ENCODE data around the gene TCP1. TPM values are rescaled to one million over a fixed set of nuclear protein-coding genes. Genes with fewer than 3 reads are reported as not detected.

Gene TCP1
- total and polyA plus RNA-seq, 9 of the 15 experiments (the other 6 are each of a cell fraction or from before 2014, with no cell fraction given), result 331 to 801 (median 645) TPM

DNA sequence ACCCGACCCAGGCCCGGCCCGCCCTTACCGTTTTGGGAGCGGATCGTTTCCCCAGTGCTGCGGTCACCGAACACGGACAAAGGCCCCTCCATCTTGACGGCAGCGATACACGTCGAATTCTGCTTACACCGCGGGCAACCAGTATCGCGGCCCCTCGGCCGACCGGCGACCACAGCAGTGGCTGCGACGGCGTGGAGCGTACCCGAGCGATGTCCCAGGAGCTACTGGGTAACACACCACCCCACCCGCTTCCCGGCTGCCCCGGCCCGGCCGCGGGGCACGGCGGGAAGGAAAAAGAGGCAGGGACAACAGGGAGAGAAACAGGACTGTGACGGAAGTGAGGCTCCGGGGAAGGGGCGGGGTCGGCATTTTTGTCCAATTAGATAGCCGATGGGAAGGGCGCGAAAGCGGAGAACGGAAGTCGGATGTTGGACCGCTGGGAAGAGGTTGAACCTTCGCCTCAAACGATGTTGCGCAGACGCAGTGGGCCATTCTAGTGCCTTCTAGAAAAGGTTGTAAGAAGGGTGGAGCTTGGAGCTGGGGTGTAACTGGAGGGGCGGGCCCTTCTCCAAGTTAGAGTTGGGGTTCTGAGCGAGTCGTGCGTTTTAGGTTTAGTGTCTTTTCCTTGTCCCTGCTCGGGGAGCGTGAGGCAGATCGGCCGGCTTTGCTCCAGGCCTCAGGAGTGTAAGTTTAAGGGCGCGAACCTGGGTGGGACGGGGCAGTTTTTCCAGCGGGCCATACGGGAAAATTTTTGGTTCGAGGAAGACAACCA, at the start of gene TCP1 (continued):
- TF ChIP-seq, protein P1, sequence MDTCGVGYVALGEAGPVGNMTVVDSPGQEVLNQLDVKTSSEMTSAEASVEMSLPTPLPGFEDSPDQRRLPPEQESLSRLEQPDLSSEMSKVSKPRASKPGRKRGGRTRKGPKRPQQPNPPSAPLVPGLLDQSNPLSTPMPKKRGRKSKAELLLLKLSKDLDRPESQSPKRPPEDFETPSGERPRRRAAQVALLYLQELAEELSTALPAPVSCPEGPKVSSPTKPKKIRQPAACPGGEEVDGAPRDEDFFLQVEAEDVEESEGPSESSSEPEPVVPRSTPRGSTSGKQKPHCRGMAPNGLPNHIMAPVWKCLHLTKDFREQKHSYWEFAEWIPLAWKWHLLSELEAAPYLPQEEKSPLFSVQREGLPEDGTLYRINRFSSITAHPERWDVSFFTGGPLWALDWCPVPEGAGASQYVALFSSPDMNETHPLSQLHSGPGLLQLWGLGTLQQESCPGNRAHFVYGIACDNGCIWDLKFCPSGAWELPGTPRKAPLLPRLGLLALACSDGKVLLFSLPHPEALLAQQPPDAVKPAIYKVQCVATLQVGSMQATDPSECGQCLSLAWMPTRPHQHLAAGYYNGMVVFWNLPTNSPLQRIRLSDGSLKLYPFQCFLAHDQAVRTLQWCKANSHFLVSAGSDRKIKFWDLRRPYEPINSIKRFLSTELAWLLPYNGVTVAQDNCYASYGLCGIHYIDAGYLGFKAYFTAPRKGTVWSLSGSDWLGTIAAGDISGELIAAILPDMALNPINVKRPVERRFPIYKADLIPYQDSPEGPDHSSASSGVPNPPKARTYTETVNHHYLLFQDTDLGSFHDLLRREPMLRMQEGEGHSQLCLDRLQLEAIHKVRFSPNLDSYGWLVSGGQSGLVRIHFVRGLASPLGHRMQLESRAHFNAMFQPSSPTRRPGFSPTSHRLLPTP (IDR thresholded peaks at IDR 0.05; ENCODE audit: borderline replicate concordance, extremely low read depth, insufficient read length), result no peak
- no peak for TF ChIP-seq EZH2 (IDR thresholded peaks at IDR 0.05; ENCODE audit: borderline replicate concordance, low read depth, low read length)
- TF ChIP-seq ZNF224 (CRISPR knock-in tag; IDR thresholded peaks at IDR 0.05), result 0 out of 2 replicates have a peak, but pooled peaks have one; percentile 35
- TF ChIP-seq ZNF217 (CRISPR knock-in tag; IDR thresholded peaks at IDR 0.05), result no peak
- TF ChIP-seq CAMTA2 (CRISPR knock-in tag; conservative IDR thresholded peaks at IDR 0.05), result 0 out of 2 replicates have a peak, but pooled peaks have one; percentile 48
- TF ChIP-seq, protein P2, sequence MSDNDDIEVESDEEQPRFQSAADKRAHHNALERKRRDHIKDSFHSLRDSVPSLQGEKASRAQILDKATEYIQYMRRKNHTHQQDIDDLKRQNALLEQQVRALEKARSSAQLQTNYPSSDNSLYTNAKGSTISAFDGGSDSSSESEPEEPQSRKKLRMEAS (CRISPR knock-in tag; IDR thresholded peaks at IDR 0.05), result peak; percentile 39; the same call in 1 of the 2 replicates
- peak; percentile 81; the same call in 1 of the 2 replicates for TF ChIP-seq SRSF1 (IDR thresholded peaks at IDR 0.05; ENCODE audit: low read depth, low read length)
- TF ChIP-seq, protein P3, sequence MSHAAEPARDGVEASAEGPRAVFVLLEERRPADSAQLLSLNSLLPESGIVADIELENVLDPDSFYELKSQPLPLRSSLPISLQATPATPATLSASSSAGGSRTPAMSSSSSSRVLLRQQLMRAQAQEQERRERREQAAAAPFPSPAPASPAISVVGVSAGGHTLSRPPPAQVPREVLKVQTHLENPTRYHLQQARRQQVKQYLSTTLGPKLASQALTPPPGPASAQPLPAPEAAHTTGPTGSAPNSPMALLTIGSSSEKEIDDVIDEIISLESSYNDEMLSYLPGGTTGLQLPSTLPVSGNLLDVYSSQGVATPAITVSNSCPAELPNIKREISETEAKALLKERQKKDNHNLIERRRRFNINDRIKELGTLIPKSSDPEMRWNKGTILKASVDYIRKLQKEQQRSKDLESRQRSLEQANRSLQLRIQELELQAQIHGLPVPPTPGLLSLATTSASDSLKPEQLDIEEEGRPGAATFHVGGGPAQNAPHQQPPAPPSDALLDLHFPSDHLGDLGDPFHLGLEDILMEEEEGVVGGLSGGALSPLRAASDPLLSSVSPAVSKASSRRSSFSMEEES (CRISPR knock-in tag; IDR thresholded peaks at IDR 0.05), result peak; percentile 20; the same call in 1 of the 2 replicates
- 0 out of 2 replicates have a peak, but pooled peaks have one; percentile 55 for TF ChIP-seq ZNF436 (CRISPR knock-in tag; IDR thresholded peaks at IDR 0.05)
- no peak; the same call in 1 of the 2 replicates for TF ChIP-seq POLR2AphosphoS2 (IDR thresholded peaks at IDR 0.05; ENCODE audit: low read length)
- peak; percentile 33 for TF ChIP-seq HMGN3 (IDR thresholded peaks at IDR 0.05; ENCODE audit: borderline replicate concordance, extremely low read depth, insufficient read length, low read depth, low read length)
- no peak for TF ChIP-seq MED1 (CRISPR knock-in tag; IDR thresholded peaks at IDR 0.05; ENCODE audit: borderline replicate concordance)
- TF ChIP-seq ZBTB8A (IDR thresholded peaks at IDR 0.05; ENCODE audit: partially characterized antibody), result no peak
- no peak for TF ChIP-seq PRMT5 (CRISPR knock-in tag; IDR thresholded peaks at IDR 0.05)
- no peak for TF ChIP-seq TSC22D4 (tag; IDR thresholded peaks at IDR 0.05)
- TF ChIP-seq, protein P4, sequence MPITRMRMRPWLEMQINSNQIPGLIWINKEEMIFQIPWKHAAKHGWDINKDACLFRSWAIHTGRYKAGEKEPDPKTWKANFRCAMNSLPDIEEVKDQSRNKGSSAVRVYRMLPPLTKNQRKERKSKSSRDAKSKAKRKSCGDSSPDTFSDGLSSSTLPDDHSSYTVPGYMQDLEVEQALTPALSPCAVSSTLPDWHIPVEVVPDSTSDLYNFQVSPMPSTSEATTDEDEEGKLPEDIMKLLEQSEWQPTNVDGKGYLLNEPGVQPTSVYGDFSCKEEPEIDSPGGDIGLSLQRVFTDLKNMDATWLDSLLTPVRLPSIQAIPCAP (CRISPR knock-in tag; IDR thresholded peaks at IDR 0.05; ENCODE audit: borderline replicate concordance), result no peak
- peak; percentile 95 for TF ChIP-seq RBBP5 (IDR thresholded peaks at IDR 0.05; ENCODE audit: borderline replicate concordance, insufficient read depth, low read length, poor library complexity, severe bottlenecking)
- no peak for TF ChIP-seq MAFF (IDR thresholded peaks at IDR 0.05; ENCODE audit: low read length)
- no peak for TF ChIP-seq U2AF2 (optimal IDR thresholded peaks at IDR 0.05; ENCODE audit: low read depth, low read length)
- peak; percentile 93 for TF ChIP-seq PHTF2 (CRISPR knock-in tag; IDR thresholded peaks at IDR 0.05)
- no peak for TF ChIP-seq RAD51 (IDR thresholded peaks at IDR 0.05; ENCODE audit: borderline replicate concordance, low read depth)
- no peak for TF ChIP-seq CBFA2T3 (IDR thresholded peaks at IDR 0.05)
- TF ChIP-seq RBM14 (IDR thresholded peaks at IDR 0.05; ENCODE audit: borderline replicate concordance, insufficient read depth, low read depth, low read length), result no peak

Data from K562 (cell line).